HG03103 (cell line): ENCODE results near the gene EXOC6.
"Not testable (repeated sequence)": the region's sequence is repeated elsewhere in the genome, so short reads cannot be mapped to it uniquely, and the experiment has no call there.

Experiments used
- ATAC-seq: cut with Tn5 transposase; IDR thresholded peaks from one replicate; pipeline ENCODE4 v1.9.1; 2021; ENCODE audit warnings: low read depth; ENCODE audit not compliant: unreplicated experiment

Gene EXOC6

GRCh38 chr10:92923416-92923815 lies 75.1 kb downstream of the EXOC6 start:
- ATAC-seq = no peak

- no peak for ATAC-seq
These were observed 81.6 kb downstream of the EXOC6 start for GRCh38 chr10:92929896-92930295.

GRCh38 chr10:92931597-92931996 lies 83.3 kb downstream of the EXOC6 start:
- ATAC-seq = no peak

DNA sequence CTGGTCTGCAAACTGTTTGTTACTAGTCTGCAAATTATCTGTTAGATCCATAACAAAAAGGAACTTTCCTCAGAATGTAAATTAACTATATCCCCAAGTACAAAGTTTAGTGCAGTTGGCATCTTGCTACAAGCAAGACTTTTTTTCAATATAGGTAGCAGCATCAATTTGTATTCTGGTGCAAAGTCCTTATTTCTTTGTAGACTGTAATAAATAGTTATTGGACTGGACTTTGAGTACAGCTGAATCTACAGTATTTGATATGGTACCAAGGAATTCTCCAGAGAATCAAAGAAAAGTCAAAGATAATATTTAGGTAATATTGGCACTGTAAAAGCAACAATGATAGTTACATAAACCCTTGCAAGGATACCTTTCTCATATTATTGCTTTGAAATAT lies 89.6 kb downstream of the EXOC6 start:
- no peak for ATAC-seq

GRCh38 chr10:92938841-92939240 lies 90.5 kb downstream of the EXOC6 start:
- ATAC-seq = no peak

DNA sequence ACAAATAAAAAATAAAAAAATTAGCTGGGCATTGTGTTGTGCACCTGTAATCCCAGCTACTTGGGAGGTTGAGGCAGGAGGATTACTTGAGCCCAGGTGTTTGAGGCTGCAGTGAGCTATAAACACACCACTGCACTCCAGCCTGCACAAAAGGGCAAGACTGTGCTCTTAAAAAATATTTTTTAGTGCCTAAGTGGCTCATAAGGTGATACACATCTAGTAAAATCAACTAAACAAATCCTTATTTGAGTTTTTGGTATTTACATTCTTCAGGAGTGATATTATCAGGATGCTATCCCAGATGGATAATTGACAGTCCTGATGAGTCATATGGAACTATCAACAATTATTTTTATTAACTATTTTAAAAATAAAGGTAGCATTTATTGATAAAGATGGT lies 93.9 kb downstream of the EXOC6 start:
- no peak for ATAC-seq

GRCh38 chr10:92946491-92946890 lies 98.2 kb downstream of the EXOC6 start:
- ATAC-seq = no peak

DNA sequence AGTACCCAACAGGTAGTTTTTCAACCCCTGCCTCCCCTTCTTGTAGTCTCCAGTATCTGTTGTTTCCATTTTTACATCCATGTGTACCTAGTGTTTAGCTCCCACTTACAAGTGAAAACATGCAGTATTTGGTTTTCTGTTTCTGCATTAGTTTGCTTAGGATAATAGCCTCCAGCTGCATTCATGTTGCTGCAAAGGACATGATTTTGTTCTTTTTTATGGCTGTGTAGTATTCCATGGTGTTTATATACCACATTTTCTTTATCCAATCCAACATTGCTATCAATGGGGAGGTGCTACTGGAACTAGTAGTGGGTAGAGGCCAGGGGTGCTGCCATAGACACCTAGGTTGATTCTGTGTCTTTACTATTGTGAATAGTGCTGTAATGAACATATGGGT lies 104.3 kb downstream of the EXOC6 start:
- not testable (repeated sequence) for ATAC-seq

GRCh38 chr10:92957223-92958010 lies 109.1 kb downstream of the EXOC6 start:
- no peak for ATAC-seq

DNA sequence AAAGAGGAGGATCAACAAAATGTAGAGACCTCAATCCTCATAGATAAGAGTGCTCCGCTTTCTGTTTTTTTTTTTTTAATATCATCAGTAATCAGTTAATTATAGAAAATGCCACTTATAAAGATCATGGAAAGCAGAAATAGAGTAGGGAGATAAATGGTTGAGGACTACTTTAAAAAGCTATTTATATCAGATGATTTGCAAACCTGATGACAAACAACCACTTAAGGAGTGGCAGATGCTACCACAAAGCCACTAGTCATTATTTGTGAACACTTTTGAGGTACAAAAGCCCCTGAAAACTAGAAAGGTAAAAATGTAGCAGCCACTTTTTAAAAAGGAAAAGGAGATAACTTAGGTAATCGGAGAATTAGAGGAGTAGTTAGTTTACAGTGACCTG lies 113.3 kb downstream of the EXOC6 start:
- ATAC-seq = no peak

- no peak for ATAC-seq
These were observed 117.0 kb downstream of the EXOC6 start for GRCh38 chr10:92965314-92965713.

GRCh38 chr10:92967641-92968040 lies 119.3 kb downstream of the EXOC6 start:
- ATAC-seq = no peak

GRCh38 chr10:92969151-92969550 lies 120.8 kb downstream of the EXOC6 start:
- ATAC-seq = no peak

GRCh38 chr10:92970301-92971070 lies 122.2 kb downstream of the EXOC6 start:
- no peak for ATAC-seq

- ATAC-seq = no peak
These were observed 123.9 kb downstream of the EXOC6 start for GRCh38 chr10:92972066-92972870.

DNA sequence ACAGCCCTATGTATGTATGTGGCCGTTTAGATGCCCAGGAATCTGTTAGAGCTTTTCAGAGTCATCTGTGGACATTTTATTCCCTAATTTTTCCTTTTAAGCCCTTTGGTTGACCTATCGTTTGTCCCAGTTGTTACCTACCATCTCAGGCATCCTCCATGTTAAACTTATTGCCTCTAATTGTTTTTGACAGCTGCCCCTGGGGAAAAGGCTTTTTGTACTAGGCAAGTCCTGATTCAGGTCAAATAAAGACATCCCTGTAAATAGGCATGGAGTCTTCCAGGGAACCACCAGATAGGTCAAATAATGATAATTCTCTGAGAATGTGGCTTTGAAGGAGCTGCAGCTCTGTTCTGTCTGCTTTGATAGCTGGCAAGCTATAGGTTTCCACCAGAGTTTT lies 124.6 kb downstream of the EXOC6 start:
- ATAC-seq = no peak

DNA sequence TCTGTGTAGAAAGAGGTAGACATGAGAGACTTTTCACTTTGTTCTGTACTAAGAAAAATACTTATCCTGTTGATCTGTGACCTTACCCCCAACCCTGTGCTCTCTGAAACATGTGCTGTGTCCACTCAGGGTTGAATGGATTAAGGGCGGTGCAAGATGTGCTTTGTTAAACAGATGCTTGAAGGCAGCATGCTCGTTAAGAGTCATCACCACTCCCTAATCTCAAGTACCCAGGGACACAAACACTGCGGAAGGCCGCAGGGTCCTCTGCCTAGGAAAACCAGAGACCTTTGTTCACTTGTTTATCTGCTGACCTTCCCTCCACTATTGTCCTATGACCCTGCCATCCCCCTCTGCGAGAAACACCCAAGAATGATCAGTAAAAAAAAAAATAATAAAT lies 128.0 kb downstream of the EXOC6 start:
- not testable (repeated sequence) for ATAC-seq

GRCh38 chr10:92989250-92989649 lies 140.9 kb downstream of the EXOC6 start:
- no peak for ATAC-seq

- ATAC-seq = no peak
These were observed 142.3 kb downstream of the EXOC6 start for GRCh38 chr10:92990615-92991014.

DNA sequence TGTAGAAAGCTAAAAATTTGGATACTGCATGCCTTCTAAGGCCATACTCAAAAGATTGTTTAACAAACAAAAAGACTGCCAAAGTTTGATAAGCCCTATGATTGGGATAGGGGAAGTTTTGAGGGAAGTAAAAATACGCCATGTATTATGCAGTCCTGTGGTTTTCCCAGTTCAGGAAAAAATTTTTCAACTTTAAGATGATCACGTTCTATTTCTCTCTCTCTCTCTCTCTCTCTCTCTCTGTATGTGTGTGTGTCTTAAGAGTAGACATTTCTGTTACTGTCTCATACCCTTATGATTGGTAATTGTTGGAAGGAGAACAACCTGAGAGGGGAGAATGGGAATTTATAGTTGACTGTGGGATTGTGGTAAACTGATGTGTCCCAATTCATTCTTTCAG lies 143.2 kb downstream of the EXOC6 start:
- no peak for ATAC-seq

GRCh38 chr10:92993699-92994272 lies 145.5 kb downstream of the EXOC6 start:
- ATAC-seq = no peak
